Adipocyte (in vitro differentiated cells): ENCODE results near the gene MRPL14.
"Not testable (repeated sequence)": the region's sequence is repeated elsewhere in the genome, so short reads cannot be mapped to it uniquely, and the experiment has no call there.

Experiments used
- DNase-seq: peaks from one replicate; pipeline ENCODE4 v3.0.0-alpha.2; 2015; ENCODE audit warnings: low read depth
- H3K27me3 ChIP-seq: replicated peaks from 2 replicates; pipeline ENCODE4 v1.7.0; 2013; ENCODE audit warnings: mild to moderate bottlenecking, low read length, moderate library complexity; ENCODE audit not compliant: control insufficient read depth, insufficient read depth
- H3K36me3 ChIP-seq: 2 replicates; pipeline ENCODE4 v1.7.0; 2013; ENCODE audit warnings: low read length, mild to moderate bottlenecking, moderate library complexity; ENCODE audit not compliant: control insufficient read depth, insufficient read depth, severe bottlenecking
- H3K4me1 ChIP-seq: 2 replicates; pipeline ENCODE4 v1.7.0; 2013; ENCODE audit warnings: mild to moderate bottlenecking, low read length, moderate library complexity; ENCODE audit not compliant: control insufficient read depth, insufficient read depth
- H3K4me3 ChIP-seq: 2 replicates; pipeline ENCODE4 v1.7.0; 2013; ENCODE audit warnings: mild to moderate bottlenecking, low read length, moderate library complexity
- H3K9ac ChIP-seq: 2 replicates; pipeline ENCODE4 v1.7.0; 2013; ENCODE audit warnings: mild to moderate bottlenecking, low read length, moderate library complexity
- H3K9me3 ChIP-seq: 2 replicates; pipeline ENCODE4 v1.7.0; 2013; ENCODE audit warnings: mild to moderate bottlenecking, low read length, moderate library complexity; ENCODE audit not compliant: control insufficient read depth

The MRPL14 gene

DNA sequence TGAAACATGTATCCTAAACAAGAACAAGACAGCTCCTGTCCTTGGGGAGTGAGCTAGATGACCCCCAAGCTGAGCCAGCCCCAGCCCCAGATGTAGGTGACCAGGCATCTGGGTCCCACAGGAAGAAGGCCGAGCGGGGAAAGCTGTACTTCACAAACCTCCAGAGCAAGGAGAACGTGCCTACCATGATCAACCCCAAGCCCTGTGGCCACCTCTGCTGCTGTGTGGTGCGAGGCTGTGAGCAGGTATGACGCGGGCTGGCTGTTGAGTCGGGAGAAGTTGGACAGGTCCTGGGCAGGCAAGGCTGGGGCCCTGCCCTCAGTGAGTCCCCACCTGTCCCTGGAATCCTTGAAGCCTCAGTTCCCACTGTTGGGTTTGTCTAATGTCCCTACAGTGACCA, 20.0 kb upstream of the MRPL14 start:
- no peak for DNase-seq
- Histone ChIP-seq H3K4me3 (no peak overlapping the region), H3K36me3 (peaks cover 54% of the 10 kb centered on the region), H3K27me3 (no peaks in the 10 kb centered on the region), H3K9me3 (no peaks in the 10 kb centered on the region), H3K4me1 (no peaks in the 10 kb centered on the region), H3K9ac (no peak overlapping the region)

- H3K36me3 ChIP-seq, result peaks cover 55% of the 10 kb centered on the region
- no peak overlapping the region for H3K9ac ChIP-seq
- no peak for DNase-seq
- H3K4me3 ChIP-seq, result no peak overlapping the region
- no peaks in the 10 kb centered on the region for H3K27me3 ChIP-seq
- H3K9me3 ChIP-seq, result no peaks in the 10 kb centered on the region
- H3K4me1 ChIP-seq, result no peaks in the 10 kb centered on the region
Measured at GRCh38 chr6:44146685-44147084, 19.4 kb upstream of the MRPL14 start.

- Histone ChIP-seq H3K9me3 (no peaks in the 10 kb centered on the region), H3K4me1 (no peaks in the 10 kb centered on the region), H3K27me3 (no peaks in the 10 kb centered on the region), H3K36me3 (peaks cover 63% of the 10 kb centered on the region), H3K4me3 (no peak overlapping the region), H3K9ac (no peak overlapping the region)
- DNase-seq, result no peak
Measured at GRCh38 chr6:44145839-44146238, 18.6 kb upstream of the MRPL14 start.

- not testable (repeated sequence) for DNase-seq, H3K4me3 ChIP-seq, H3K4me1 ChIP-seq, H3K9me3 ChIP-seq, H3K9ac ChIP-seq, H3K27me3 ChIP-seq
- peaks cover 70% of the 10 kb centered on the region for H3K36me3 ChIP-seq
Measured at GRCh38 chr6:44144536-44144935, 17.3 kb upstream of the MRPL14 start.

DNA sequence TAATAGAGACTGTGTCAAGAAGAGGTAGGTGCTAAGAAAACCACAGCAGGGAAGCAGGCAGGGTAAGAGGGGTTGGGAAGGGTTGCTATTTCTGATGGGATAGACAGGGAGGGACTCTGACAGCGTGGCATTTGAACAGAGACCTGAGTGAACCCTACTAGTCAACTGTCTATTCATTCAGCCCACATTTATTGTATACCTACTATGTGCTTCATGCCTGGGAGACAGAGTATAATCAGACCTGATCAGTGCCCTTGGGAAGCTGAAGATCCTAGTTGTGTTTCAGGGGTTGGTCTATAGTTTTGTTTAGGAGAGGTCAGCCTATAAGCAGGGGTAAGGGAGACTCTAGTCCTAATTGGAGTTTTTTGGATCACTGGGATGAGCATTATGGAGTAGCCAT, 16.5 kb upstream of the MRPL14 start:
- no peaks in the 10 kb centered on the region for H3K4me1 ChIP-seq
- no peaks in the 10 kb centered on the region for H3K27me3 ChIP-seq
- no peak overlapping the region for H3K9ac ChIP-seq
- no peaks in the 10 kb centered on the region for H3K9me3 ChIP-seq
- DNase-seq, result no peak
- H3K36me3 ChIP-seq, result peaks cover 71% of the 10 kb centered on the region
- H3K4me3 ChIP-seq, result no peak overlapping the region

DNA sequence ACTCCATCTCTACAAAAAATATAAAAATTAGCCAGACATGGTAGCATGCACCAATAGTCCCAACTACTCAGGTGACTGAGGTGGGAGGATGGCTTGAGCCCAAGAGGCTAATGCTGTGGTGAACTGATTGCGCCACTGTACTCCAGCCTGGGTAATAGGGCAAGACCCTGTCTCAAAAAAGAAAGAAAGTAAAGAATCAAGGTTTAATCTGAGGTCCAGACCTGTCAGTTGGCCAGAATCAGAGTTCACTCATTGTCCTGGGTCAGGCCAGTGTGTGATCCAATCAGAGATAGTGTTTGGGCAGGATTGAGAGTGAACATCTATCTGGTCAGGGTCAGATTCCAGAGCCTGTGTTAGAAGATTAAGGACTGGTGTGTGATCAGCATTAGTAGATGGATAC, 15.6 kb upstream of the MRPL14 start:
- Histone ChIP-seq H3K36me3 (peaks cover 66% of the 10 kb centered on the region), H3K4me1 (no peaks in the 10 kb centered on the region), H3K27me3 (no peaks in the 10 kb centered on the region), H3K9ac (no peak overlapping the region), H3K9me3 (no peaks in the 10 kb centered on the region), H3K4me3 (no peak overlapping the region)
- DNase-seq, result no peak

GRCh38 chr6:44139351-44139743, 12.1 kb upstream of the MRPL14 start:
- H3K4me1 ChIP-seq, result no peaks in the 10 kb centered on the region
- H3K9ac ChIP-seq, result no peak overlapping the region
- DNase-seq, result no peak
- peaks cover 72% of the 10 kb centered on the region for H3K36me3 ChIP-seq
- H3K27me3 ChIP-seq, result no peaks in the 10 kb centered on the region
- no peaks in the 10 kb centered on the region for H3K9me3 ChIP-seq
- H3K4me3 ChIP-seq, result no peak overlapping the region

GRCh38 chr6:44138717-44139350, 11.6 kb upstream of the MRPL14 start:
- no peaks in the 10 kb centered on the region for H3K4me1 ChIP-seq
- H3K9ac ChIP-seq, result no peak overlapping the region
- H3K9me3 ChIP-seq, result no peaks in the 10 kb centered on the region
- H3K4me3 ChIP-seq, result no peak overlapping the region
- no peaks in the 10 kb centered on the region for H3K27me3 ChIP-seq
- DNase-seq, result no peak
- H3K36me3 ChIP-seq, result peaks cover 69% of the 10 kb centered on the region

DNA sequence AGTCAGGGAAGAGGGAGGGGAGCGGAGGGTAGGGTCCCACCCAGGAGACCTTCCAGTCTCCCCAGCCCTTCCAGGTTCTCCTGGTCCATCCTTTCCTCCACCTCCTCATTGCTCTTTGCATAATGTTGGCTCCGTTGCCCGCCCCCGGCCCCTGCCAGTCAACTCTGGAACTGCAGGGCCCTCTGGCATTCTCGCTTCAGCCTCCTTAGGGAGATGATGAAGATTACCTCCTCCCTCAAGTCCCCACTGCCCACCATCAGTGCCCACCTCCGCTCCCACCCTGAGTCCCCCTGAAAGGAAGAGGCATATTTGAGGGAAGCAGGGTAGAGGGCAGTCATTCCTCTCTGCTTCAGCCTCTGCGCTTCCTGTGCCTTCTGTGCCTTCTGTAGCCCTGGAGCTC, 8.6 kb upstream of the MRPL14 start:
- peaks cover 51% of the 10 kb centered on the region for H3K36me3 ChIP-seq
- H3K9me3 ChIP-seq, result no peaks in the 10 kb centered on the region
- peaks cover 10% of the 10 kb centered on the region for H3K4me1 ChIP-seq
- H3K9ac ChIP-seq, result no peak overlapping the region
- no peak for DNase-seq
- H3K4me3 ChIP-seq, result no peak overlapping the region
- H3K27me3 ChIP-seq, result no peaks in the 10 kb centered on the region

GRCh38 chr6:44135173-44135758, 8.0 kb upstream of the MRPL14 start:
- Histone ChIP-seq H3K27me3 (no peaks in the 10 kb centered on the region), H3K9ac (no peak overlapping the region), H3K4me1 (peaks cover 10% of the 10 kb centered on the region), H3K9me3 (no peaks in the 10 kb centered on the region), H3K36me3 (peaks cover 45% of the 10 kb centered on the region), H3K4me3 (no peak overlapping the region)
- no peak for DNase-seq

DNA sequence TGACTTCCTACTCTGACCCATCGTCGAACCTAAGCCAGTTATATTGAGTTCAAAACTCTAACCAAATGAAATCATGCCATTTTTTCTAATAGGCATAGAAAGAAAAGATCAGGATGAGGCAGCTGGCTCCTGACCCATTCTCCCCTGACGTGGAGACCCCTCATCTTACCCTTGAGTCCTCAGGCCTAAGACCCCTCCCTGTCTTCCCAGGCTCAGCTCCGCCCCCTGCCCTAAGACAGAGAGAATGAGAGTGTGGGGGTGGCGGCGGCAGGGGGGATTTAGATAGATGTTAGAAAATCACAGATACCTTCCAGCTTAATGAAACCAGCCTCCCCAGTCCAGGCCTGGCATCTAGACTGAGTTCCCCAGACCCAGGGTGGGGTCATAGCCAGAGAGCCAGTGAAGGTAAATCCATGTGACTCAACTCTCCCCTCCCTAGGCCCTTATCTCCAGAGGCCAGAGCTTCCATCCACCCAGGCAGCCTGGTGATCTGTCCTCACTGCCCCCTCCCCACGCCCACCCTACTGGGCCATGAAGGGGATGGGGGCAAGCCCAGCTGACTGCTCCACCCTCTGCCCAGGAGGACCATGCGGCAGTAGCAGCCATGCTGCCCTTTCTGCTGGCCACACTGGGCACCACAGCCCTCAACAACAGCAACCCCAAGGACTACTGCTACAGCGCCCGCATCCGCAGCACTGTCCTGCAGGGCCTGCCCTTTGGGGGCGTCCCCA, 6.9 kb upstream of the MRPL14 start:
- peaks cover 34% of the 10 kb centered on the region for H3K36me3 ChIP-seq
- H3K9ac ChIP-seq, result no peak overlapping the region
- H3K4me3 ChIP-seq, result no peak overlapping the region
- H3K4me1 ChIP-seq, result peaks cover 10% of the 10 kb centered on the region
- H3K27me3 ChIP-seq, result no peaks in the 10 kb centered on the region
- DNase-seq, result no peak
- no peaks in the 10 kb centered on the region for H3K9me3 ChIP-seq
